T-cell (primary cell): ENCODE results near the gene TYMS. TPM values are rescaled to one million over a fixed set of nuclear protein-coding genes. Genes with fewer than 3 reads are reported as not detected.
A peak's percentile ranks its signal among the peaks of the same experiment; 100 is the strongest.

ENCODE experiments used
- ATAC-seq, 4 experiments: fragments of 200-7000 bp in 3 of 4; fragments of 150-1000 bp in 1 of 4; cut with Tn5 transposase; replicated peaks in 1 of 4; 1 replicate in 3 of 4; 2 replicates in 1 of 4; pipeline ENCODE4 v1.10.0; 2021; ENCODE audit warnings: moderate library complexity in 3 of 4, mild to moderate bottlenecking in 2 of 4, moderate number of reproducible peaks in 1 of 4
- CTCF ChIA-PET, 2 donors: fragments of 300-600 bp; sonication (Branson Sonifier 250); formaldehyde crosslinking; loops; one replicate each; lab custom pipeline; 2022; ENCODE audit warnings: antibody characterized with exemption in 2 of 2; lab: Charles Lee
- POLR2A ChIA-PET, 2 donors: fragments of 300-600 bp; sonication (Branson Sonifier 250); formaldehyde crosslinking; loops; one replicate each; lab custom pipeline; 2022; ENCODE audit warnings: antibody characterized with exemption in 2 of 2; lab: Charles Lee
- DNase-seq, 35 experiments: peaks; one replicate each; pipeline versions ENCODE4 v3.0.0 to v3.0.0-alpha.2; 2013 to 2023
- H3K27ac ChIP-seq: one replicate; pipeline ENCODE4 v1.5.1; 2013; ENCODE audit warnings: low read length
- H3K27me3 ChIP-seq, 2 experiments: replicated peaks in 1 of 2; 1 replicate in 1 of 2; 2 replicates in 1 of 2; pipeline versions ENCODE4 v1.6.1 to v1.7.0; 2013; ENCODE audit warnings: low read length in 1 of 2, mixed read lengths in 1 of 2; ENCODE audit not compliant: control insufficient read depth in 2 of 2, insufficient read depth in 2 of 2; ENCODE audit errors: extremely low read depth in 1 of 2
- H3K36me3 ChIP-seq, 2 donors: 1 replicate in 1 of 2; 2 replicates in 1 of 2; pipeline versions ENCODE4 v1.6.1 to v1.7.0; 2013; ENCODE audit warnings: low read length in 1 of 2; ENCODE audit not compliant: control insufficient read depth in 2 of 2, insufficient read depth in 1 of 2; ENCODE audit errors: extremely low read depth in 1 of 2
- H3K4me1 ChIP-seq, 2 experiments: 1 replicate in 1 of 2; 2 replicates in 1 of 2; pipeline versions ENCODE4 v1.6.1 to v1.7.0; 2013; ENCODE audit warnings: low read length in 2 of 2, mixed read lengths in 1 of 2; ENCODE audit not compliant: insufficient read depth in 2 of 2, control insufficient read depth in 1 of 2; ENCODE audit errors: extremely low read depth in 1 of 2
- H3K4me3 ChIP-seq, 2 donors: 1 replicate in 1 of 2; 2 replicates in 1 of 2; pipeline versions ENCODE4 v1.5.1 to v1.7.0; 2013; ENCODE audit warnings: mild to moderate bottlenecking in 2 of 2, low read length in 1 of 2, moderate library complexity in 1 of 2; ENCODE audit not compliant: control insufficient read depth in 1 of 2; ENCODE audit errors: extremely low read depth in 1 of 2
- H3K9me3 ChIP-seq: 2 replicates; pipeline ENCODE4 v1.7.0; 2013
- H3K27ac Mint-ChIP-seq, 2 donors: one replicate each; pipeline ENCODE4 v1.8.0; 2020 to 2021; ENCODE audit warnings: mild to moderate bottlenecking in 2 of 2, mixed read lengths in 2 of 2
- H3K27me3 Mint-ChIP-seq, 2 donors: one replicate each; pipeline ENCODE4 v1.8.0; 2021 to 2022; ENCODE audit warnings: mixed read lengths in 2 of 2
- H3K36me3 Mint-ChIP-seq: one replicate; pipeline ENCODE4 v1.8.0; 2021; ENCODE audit warnings: mixed read lengths
- H3K4me1 Mint-ChIP-seq, 3 donors: one replicate each; pipeline ENCODE4 v1.8.0; 2020 to 2022; ENCODE audit warnings: mixed read lengths in 3 of 3, mild to moderate bottlenecking in 1 of 3
- H3K4me3 Mint-ChIP-seq, 3 donors: one replicate each; pipeline ENCODE4 v1.8.0; 2020 to 2022; ENCODE audit warnings: mild to moderate bottlenecking in 3 of 3, mixed read lengths in 3 of 3, moderate library complexity in 3 of 3
- H3K9me3 Mint-ChIP-seq, 3 donors: one replicate each; pipeline ENCODE4 v1.8.0; 2020 to 2022; ENCODE audit warnings: mixed read lengths in 3 of 3
- WGBS: methylation state at CpG from one replicate; pipeline ENCODE4 v1.1.5; 2013; ENCODE audit warnings: missing lambda C conversion rate; ENCODE audit not compliant: insufficient coverage; 5-methylcytosine and 5-hydroxymethylcytosine counted together
- total RNA-seq, 35 experiments: library from RNA in 6 of 35; stranded (reverse) in 6 of 35; fragments of 120-200 nt in 1 of 35; gene quantifications; one replicate each; pipeline versions ENCODE4 v1.2.1 to v1.2.4 and lab custom pipeline; 2013 to 2026

The TYMS gene
- total RNA-seq, 5 donors from 2014 or later (not counting 1 experiment from before 2014, with no cell fraction given) = 1.8 to 9.7 (median 3.3) TPM

GRCh38 chr18:712401-713134 lies 55.1 kb downstream of the TYMS start, which contains the start of gene ENOSF1:
TSS of gene ENOSF1 (minus strand) at chr18:712630. CDS start at chr18:712587, 43 bp downstream.
- peaks cover 3 to 5% of the 10 kb centered on the region in 2 donors for H3K36me3 ChIP-seq
- H3K9me3 ChIP-seq = no peaks in the 10 kb centered on the region
- H3K27me3 ChIP-seq = no peaks in the 10 kb centered on the region
- H3K27me3 Mint-ChIP-seq = no peaks in the 10 kb centered on the region
- POLR2A ChIA-PET = interaction anchor here (0.5 to 0.7 kb wide), 4 partner anchors 15 to 195 kb away, joined by 3 to 4 read pairs (median 3); no protein-coding TSS in a partner anchor
- peaks cover 0 to 11% (median 0%) of the 10 kb centered on the region in 3 donors for H3K9me3 Mint-ChIP-seq
- H3K4me3 ChIP-seq = peak within 1 kb of the TSS; percentile 77 to 87
- DNase-seq (peak; percentile 39 to 88 (median 73)), ATAC-seq (peak; percentile 71 to 91 (median 89))
- peaks cover 26 to 43% (median 39%) of the 10 kb centered on the region in 3 donors for H3K4me1 Mint-ChIP-seq
- H3K4me3 Mint-ChIP-seq = peak within 1 kb of the TSS; percentile 83 to 91 (median 84)
- H3K27ac Mint-ChIP-seq = peak within 1 kb of the TSS; percentile 87 to 90
- CTCF ChIA-PET = interaction anchor here (0.6 to 2.0 kb wide), 10 partner anchors 27 to 1960 kb away, joined by 3 to 13 read pairs (median 5); no protein-coding TSS in a partner anchor
- peak within 1 kb of the TSS; percentile 92 for H3K27ac ChIP-seq
- H3K36me3 Mint-ChIP-seq = peaks cover 15% of the 10 kb centered on the region
- 9% methylated on average over 82 of the region's 91 CpGs for WGBS
- peaks cover 4 to 33% of the 10 kb centered on the region in 2 experiments for H3K4me1 ChIP-seq

GRCh38 chr18:713135-713490 lies 55.7 kb downstream of the TYMS start:
- Histone ChIP-seq H3K4me1 (peaks cover 4 to 33% of the 10 kb centered on the region in 2 experiments), H3K4me3 (peak overlapping the region in 1 of 2 donors; percentile 77), H3K27me3 (no peaks in the 10 kb centered on the region), H3K27ac (peak overlapping the region; percentile 34), H3K36me3 (peaks cover 3 to 5% of the 10 kb centered on the region in 2 donors), H3K9me3 (no peaks in the 10 kb centered on the region)
- POLR2A ChIA-PET = interaction anchor here (0.5 to 0.7 kb wide), 2 partner anchors 29 to 100 kb away, joined by 3 read pairs; no protein-coding TSS in a partner anchor
- Mint-ChIP-seq H3K36me3 (peaks cover 14% of the 10 kb centered on the region), H3K4me1 (peaks cover 26 to 42% (median 37%) of the 10 kb centered on the region in 3 donors), H3K4me3 (peak overlapping the region; percentile 69 to 84 (median 69)), H3K27ac (no peak overlapping the region), H3K9me3 (peaks cover 0 to 11% (median 0%) of the 10 kb centered on the region in 3 donors), H3K27me3 (no peaks in the 10 kb centered on the region)
- CTCF ChIA-PET = interaction anchor here (0.6 to 2.0 kb wide), 11 partner anchors 26 to 1959 kb away, joined by 3 to 13 read pairs (median 4); no protein-coding TSS in a partner anchor
- peak in 1 of 4 experiments; percentile 8 for ATAC-seq
- WGBS = 92% methylated on average over 19 of the region's 23 CpGs
- DNase-seq = peak in 11 of 35 experiments; percentile 1 to 27 (median 5)

- Histone ChIP-seq H3K4me3 (no peak overlapping the region), H3K9me3 (no peaks in the 10 kb centered on the region), H3K4me1 (peaks cover 4 to 18% of the 10 kb centered on the region in 2 experiments), H3K27me3 (no peaks in the 10 kb centered on the region), H3K36me3 (no peaks in the 10 kb centered on the region), H3K27ac (no peak overlapping the region)
- WGBS = no CpG with 5 or more reads among the region's 1 CpG
- ATAC-seq = no peak
- DNase-seq = peak in 1 of 35 experiments; percentile 30
- H3K27me3 Mint-ChIP-seq = no peaks in the 10 kb centered on the region
- no peaks in the 10 kb centered on the region for H3K36me3 Mint-ChIP-seq
- H3K4me1 Mint-ChIP-seq = peaks cover 11 to 20% (median 14%) of the 10 kb centered on the region in 3 donors
- peaks cover 0 to 11% (median 0%) of the 10 kb centered on the region in 3 donors for H3K9me3 Mint-ChIP-seq
- no peak overlapping the region for H3K27ac Mint-ChIP-seq
- ChIA-PET POLR2A (interaction anchor here (0.6 kb wide), 2 partner anchors 11 to 96 kb away, joined by 3 to 4 read pairs; no protein-coding TSS in a partner anchor), CTCF (interaction anchor here in 1 of 2 donors (1.6 kb wide), 1 partner anchor 115 kb away, joined by 9 read pairs; no protein-coding TSS in a partner anchor)
- H3K4me3 Mint-ChIP-seq = no peak overlapping the region
Observed at GRCh38 chr18:715626-716025, 58.2 kb downstream of the TYMS start.

GRCh38 chr18:717003-717402 lies 59.5 kb downstream of the TYMS start:
- Mint-ChIP-seq H3K27me3 (no peaks in the 10 kb centered on the region), H3K9me3 (peaks cover 0 to 11% (median 0%) of the 10 kb centered on the region in 3 donors), H3K36me3 (peaks cover 1% of the 10 kb centered on the region), H3K27ac (peak overlapping the region in 1 of 2 donors; percentile 38), H3K4me3 (no peak overlapping the region), H3K4me1 (peaks cover 0 to 10% (median 5%) of the 10 kb centered on the region in 3 donors)
- no peaks in the 10 kb centered on the region for H3K9me3 ChIP-seq
- DNase-seq (no peak), ATAC-seq (no peak)
- H3K36me3 ChIP-seq = no peaks in the 10 kb centered on the region
- no peak overlapping the region for H3K27ac ChIP-seq
- no peaks in the 10 kb centered on the region for H3K27me3 ChIP-seq
- WGBS = 100% methylated on average over 1 of the region's 4 CpGs
- POLR2A ChIA-PET = interaction anchor here in 1 of 2 donors (0.6 kb wide), 1 partner anchor 9 kb away, joined by 11 read pairs; no protein-coding TSS in a partner anchor
- no peak overlapping the region for H3K4me3 ChIP-seq
- CTCF ChIA-PET = interaction anchor here in 1 of 2 donors (1.6 kb wide), 1 partner anchor 114 kb away, joined by 9 read pairs; no protein-coding TSS in a partner anchor
- H3K4me1 ChIP-seq = peaks cover 0 to 6% of the 10 kb centered on the region in 2 experiments

Other genes with a start within 250 kb of the TYMS start
- under 1 TPM in 2 of 5 donors, not detected in 3; 0.07 to 0.32 TPM for gene COLEC12, start 157.0 kb upstream of the TYMS start, total RNA-seq
- gene CETN1, start 77.3 kb upstream of the TYMS start, total RNA-seq = not detected
- under 1 TPM in 1 of 5 donors, not detected in 4; 0.32 TPM for gene CLUL1, start 60.7 kb upstream of the TYMS start, total RNA-seq
- 10 to 100 TPM; 70.8 to 97.6 (median 75.8) TPM for gene ENOSF1, start 55.0 kb downstream of the TYMS start, total RNA-seq
- 10 to 100 TPM in 2 of 5 donors, 1 to 10 TPM in 3; 7.4 to 16.3 (median 8.2) TPM for gene YES1, start 154.6 kb downstream of the TYMS start, total RNA-seq
- gene ADCYAP1, start 247.2 kb downstream of the TYMS start, total RNA-seq = not detected